ENCODE measurements around the gene NCAM1.

GRCh38 chr11:113308601-113309000 is 347.4 kb downstream of the NCAM1 start:
- TF ChIP-seq EZH2 (IDR thresholded peaks at IDR 0.05; ENCODE audit: borderline replicate concordance, low read depth, low read length, severe bottlenecking) (no peak), CTCF (IDR thresholded peaks at IDR 0.05; ENCODE audit: borderline replicate concordance, extremely low read depth, low read length, poor library complexity, severe bottlenecking) (no peak)
